Esophagus squamous epithelium (tissue), 4 donors: Measurements from ENCODE around the gene DENND4C.
"Not testable (repeated sequence)": the region's sequence is repeated elsewhere in the genome, so short reads cannot be mapped to it uniquely, and the experiment has no call there.

Experiments
- CTCF ChIP-seq, 6 experiments: fragments of 450-650 bp in 4 of 6; fragments of 200-600 bp in 2 of 6; sonication (generic) in 2 of 6; IDR thresholded peaks; one replicate each; pipeline ENCODE4 v1.5.1; 2016 to 2019; ENCODE audit warnings: antibody characterized with exemption in 6 of 6, mild to moderate bottlenecking in 4 of 6, moderate library complexity in 4 of 6
- POLR2A ChIP-seq, 4 donors: fragments of 450-650 bp; IDR thresholded peaks; one replicate each; pipeline ENCODE4 v1.6.1; 2017; ENCODE audit warnings: antibody characterized with exemption in 4 of 4, mild to moderate bottlenecking in 4 of 4, moderate library complexity in 3 of 4

GRCh38 chr9:19385212-19385611, 154.7 kb downstream of the DENND4C start:
- not testable (repeated sequence) for TF ChIP-seq CTCF, POLR2A (IDR thresholded peaks at IDR 0.05)
